IPS-18c (cell line): ENCODE measurements around the gene RREB1.

Experiments used
- H3K4me3 ChIP-seq: 2 replicates; pipeline ENCODE4 v1.7.0; 2013; ENCODE audit warnings: low read depth, mild to moderate bottlenecking, low read length, moderate library complexity; ENCODE audit not compliant: insufficient read depth
- H3K9me3 ChIP-seq: one replicate; pipeline ENCODE4 v1.6.1; 2013; ENCODE audit warnings: mild to moderate bottlenecking, low read length, moderate library complexity; ENCODE audit not compliant: control insufficient read depth, insufficient read depth

The RREB1 gene

GRCh38 chr6:7134999-7135745, 27.4 kb downstream of the RREB1 start:
- Histone ChIP-seq H3K4me3 (no peak overlapping the region), H3K9me3 (no peaks in the 10 kb centered on the region)

- Histone ChIP-seq H3K9me3 (no peaks in the 10 kb centered on the region), H3K4me3 (no peak overlapping the region)
Observed at GRCh38 chr6:7135755-7136154, 28.0 kb downstream of the RREB1 start.

- Histone ChIP-seq H3K9me3 (no peaks in the 10 kb centered on the region), H3K4me3 (no peak overlapping the region)
Observed at GRCh38 chr6:7136859-7137334, 29.1 kb downstream of the RREB1 start.

GRCh38 chr6:7137335-7138045, 29.7 kb downstream of the RREB1 start:
- no peak overlapping the region for H3K4me3 ChIP-seq
- H3K9me3 ChIP-seq = no peaks in the 10 kb centered on the region

- no peaks in the 10 kb centered on the region for H3K9me3 ChIP-seq
- no peak overlapping the region for H3K4me3 ChIP-seq
Observed at GRCh38 chr6:7138046-7138531, 30.3 kb downstream of the RREB1 start.

GRCh38 chr6:7138921-7139358, 31.2 kb downstream of the RREB1 start:
- Histone ChIP-seq H3K9me3 (no peaks in the 10 kb centered on the region), H3K4me3 (no peak overlapping the region)

GRCh38 chr6:7139835-7140470, 32.2 kb downstream of the RREB1 start:
- Histone ChIP-seq H3K4me3 (no peak overlapping the region), H3K9me3 (no peaks in the 10 kb centered on the region)

- Histone ChIP-seq H3K4me3 (peak overlapping the region; percentile 71), H3K9me3 (no peaks in the 10 kb centered on the region)
Observed at GRCh38 chr6:7140631-7141378, 33.0 kb downstream of the RREB1 start.

- Histone ChIP-seq H3K9me3 (no peaks in the 10 kb centered on the region), H3K4me3 (no peak overlapping the region)
Observed at GRCh38 chr6:7142228-7142801, 34.6 kb downstream of the RREB1 start.

- H3K4me3 ChIP-seq = no peak overlapping the region
- no peaks in the 10 kb centered on the region for H3K9me3 ChIP-seq
Observed at GRCh38 chr6:7142918-7143475, 35.2 kb downstream of the RREB1 start.

- Histone ChIP-seq H3K4me3 (no peak overlapping the region), H3K9me3 (no peaks in the 10 kb centered on the region)
Observed at GRCh38 chr6:7143476-7143974, 35.8 kb downstream of the RREB1 start.

GRCh38 chr6:7144872-7145584, 37.3 kb downstream of the RREB1 start:
- Histone ChIP-seq H3K9me3 (no peaks in the 10 kb centered on the region), H3K4me3 (no peak overlapping the region)

GRCh38 chr6:7145585-7145884, 37.8 kb downstream of the RREB1 start:
- Histone ChIP-seq H3K9me3 (no peaks in the 10 kb centered on the region), H3K4me3 (no peak overlapping the region)

GRCh38 chr6:7145885-7146828, 38.4 kb downstream of the RREB1 start:
- Histone ChIP-seq H3K4me3 (peak overlapping the region; percentile 32; the same call in 1 of the 2 replicates), H3K9me3 (no peaks in the 10 kb centered on the region)

- no peaks in the 10 kb centered on the region for H3K9me3 ChIP-seq
- no peak overlapping the region for H3K4me3 ChIP-seq
Observed at GRCh38 chr6:7147051-7147671, 39.4 kb downstream of the RREB1 start.
